Peyer's patch (tissue), 4 donors: ENCODE measurements around the gene CHRM1.

ENCODE experiments used
- CTCF ChIP-seq, 6 experiments: fragments of 450-650 bp in 4 of 6; fragments of 200-600 bp in 2 of 6; sonication (generic) in 1 of 6; IDR thresholded peaks; one replicate each; pipeline ENCODE4 v1.5.1; 2017 to 2019; ENCODE audit warnings: antibody characterized with exemption in 6 of 6, mild to moderate bottlenecking in 3 of 6, moderate library complexity in 1 of 6
- POLR2A ChIP-seq, 2 donors: fragments of 450-650 bp; IDR thresholded peaks; one replicate each; pipeline ENCODE4 v1.5.1; 2017; ENCODE audit warnings: antibody characterized with exemption in 2 of 2, mild to moderate bottlenecking in 2 of 2, moderate library complexity in 2 of 2

GRCh38 chr11:62925745-62926679 is 4.8 kb upstream of the CHRM1 start:
- TF ChIP-seq POLR2A (IDR thresholded peaks at IDR 0.05) (no peak), CTCF (IDR thresholded peaks at IDR 0.05) (no peak)
